ENCODE results near the gene ZNF230.

DNA sequence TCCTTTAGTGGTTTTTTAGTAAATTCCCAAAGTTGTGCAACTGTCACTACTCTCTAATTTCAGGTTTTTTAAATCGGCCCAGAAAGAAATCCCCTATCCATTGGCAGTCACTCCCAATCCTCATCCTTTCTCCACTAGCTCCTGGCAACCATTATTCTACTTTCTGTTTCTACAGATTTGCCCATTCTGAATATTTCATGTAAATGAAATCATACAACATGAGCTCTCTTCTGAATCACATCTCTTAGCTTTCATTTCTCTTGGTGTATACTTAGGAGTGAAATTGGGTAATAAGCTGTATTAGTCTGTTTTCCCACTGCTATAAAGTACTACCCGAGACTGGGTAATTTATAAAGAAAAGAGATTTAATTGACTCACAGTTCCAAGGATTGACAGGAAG, 39.4 kb downstream of the ZNF230 start:
- TF ChIP-seq POLR2AphosphoS5 (IDR thresholded peaks at IDR 0.05; ENCODE audit: insufficient read depth in 1 of 2, low read depth in 1 of 2) (no peak), POLR2A (IDR thresholded peaks at IDR 0.05) (no peak)
